HG03521 (cell line): ENCODE results near the gene UBR2.
A peak's percentile ranks its signal among the peaks of the same experiment; 100 is the strongest.

Experiments
- ATAC-seq: cut with Tn5 transposase; IDR thresholded peaks from one replicate; pipeline ENCODE4 v1.9.1; 2021; ENCODE audit warnings: mild to moderate bottlenecking, moderate library complexity; ENCODE audit not compliant: unreplicated experiment

The UBR2 gene

DNA sequence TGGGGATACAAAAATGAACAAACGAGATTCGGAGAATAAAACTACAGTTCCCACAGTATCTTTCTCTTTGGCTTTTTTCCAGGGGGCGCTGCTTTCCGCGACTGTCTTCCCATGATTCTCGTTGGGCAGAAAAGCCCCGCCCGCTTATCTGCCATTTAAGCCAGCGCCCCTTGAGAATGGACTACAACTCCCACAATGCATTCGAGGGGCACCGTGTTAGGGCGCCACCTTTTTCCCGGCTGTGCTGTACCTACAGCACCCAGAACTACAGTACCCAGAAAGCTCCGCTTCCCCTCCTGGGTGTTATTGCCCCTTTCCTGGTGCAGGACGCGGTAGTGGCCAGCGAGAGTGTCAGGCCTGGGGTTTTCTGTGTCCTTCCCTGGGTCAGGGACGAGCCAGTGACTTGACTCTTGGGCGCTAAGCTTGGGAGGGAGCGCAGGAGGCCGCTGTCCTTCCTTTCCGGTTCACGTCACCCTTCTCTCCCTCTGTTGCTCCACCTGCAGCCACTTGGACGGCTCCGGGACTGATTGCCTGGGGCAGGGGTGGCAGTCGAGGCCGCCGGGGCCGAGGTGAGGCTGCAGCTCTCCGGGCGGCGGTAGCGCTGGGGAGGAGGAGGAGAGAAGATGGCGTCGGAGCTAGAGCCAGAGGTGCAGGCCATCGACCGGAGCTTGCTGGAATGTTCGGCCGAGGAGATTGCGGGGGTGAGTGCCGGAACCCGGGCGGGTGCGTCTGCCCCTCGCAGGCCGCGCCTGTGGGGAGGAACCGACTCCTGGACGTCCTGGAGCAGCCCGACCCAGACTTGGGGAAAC lies at the start of gene UBR2:
UBR2 (plus strand) TSS at position 333 of the 809 bp plus-strand sequence; CDS start at position 624, 291 bp downstream.
- ATAC-seq, result peak; percentile 96

- no peak for ATAC-seq
Measured at GRCh38 chr6:42514745-42515144, 49.1 kb upstream of the UBR2 start.

- no peak for ATAC-seq
Measured at GRCh38 chr6:42519779-42520178, 44.0 kb upstream of the UBR2 start.

GRCh38 chr6:42520786-42521607 lies 42.8 kb upstream of the UBR2 start:
- no peak for ATAC-seq

GRCh38 chr6:42522036-42522435 lies 41.8 kb upstream of the UBR2 start:
- ATAC-seq, result no peak

DNA sequence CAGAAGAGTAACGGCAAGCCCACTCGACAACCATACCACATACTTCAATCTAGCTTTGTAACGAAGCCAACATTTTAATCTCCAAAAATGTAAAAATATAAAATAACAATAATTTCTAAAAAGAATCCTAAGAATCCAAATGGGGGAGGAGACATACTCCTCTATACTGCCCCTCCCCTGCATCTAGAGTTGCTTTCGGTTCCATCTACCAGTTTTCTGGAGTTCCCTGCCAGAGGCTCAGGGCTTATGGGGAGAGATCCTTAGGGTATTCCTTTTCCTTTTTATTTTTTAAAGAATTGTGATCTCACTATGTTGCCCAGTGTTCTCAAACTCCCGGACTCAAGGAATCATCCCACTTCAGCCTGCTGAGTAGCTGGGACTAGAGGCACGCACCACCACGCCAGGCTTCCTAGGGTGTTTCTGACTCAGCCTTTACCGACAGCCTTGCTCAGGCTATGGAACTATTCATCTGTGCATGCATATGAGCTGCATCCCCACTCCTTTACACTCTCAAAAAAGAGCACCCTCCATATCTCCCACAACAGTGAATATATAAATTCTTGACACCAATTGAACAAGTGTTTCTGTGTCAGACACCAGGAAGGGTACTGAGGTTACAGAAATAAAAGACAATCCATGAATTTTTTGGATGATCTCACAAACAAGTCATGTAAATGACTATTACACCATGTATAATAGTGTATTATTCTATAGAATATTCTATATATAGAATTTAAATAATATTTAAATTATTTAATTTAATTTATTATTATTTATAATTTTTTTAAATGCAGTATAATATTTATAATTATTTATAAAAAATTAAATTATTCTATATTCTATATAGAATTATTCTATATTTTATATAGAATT lies 40.7 kb upstream of the UBR2 start:
- ATAC-seq, result no peak

GRCh38 chr6:42525206-42525605 lies 38.6 kb upstream of the UBR2 start:
- no peak for ATAC-seq

- ATAC-seq, result no peak
Measured at GRCh38 chr6:42526616-42527015, 37.2 kb upstream of the UBR2 start.

GRCh38 chr6:42527204-42527603 lies 36.6 kb upstream of the UBR2 start:
- no peak for ATAC-seq

- no peak for ATAC-seq
Measured at GRCh38 chr6:42530296-42530695, 33.5 kb upstream of the UBR2 start.

GRCh38 chr6:42530751-42531150 lies 33.1 kb upstream of the UBR2 start:
- ATAC-seq, result no peak

DNA sequence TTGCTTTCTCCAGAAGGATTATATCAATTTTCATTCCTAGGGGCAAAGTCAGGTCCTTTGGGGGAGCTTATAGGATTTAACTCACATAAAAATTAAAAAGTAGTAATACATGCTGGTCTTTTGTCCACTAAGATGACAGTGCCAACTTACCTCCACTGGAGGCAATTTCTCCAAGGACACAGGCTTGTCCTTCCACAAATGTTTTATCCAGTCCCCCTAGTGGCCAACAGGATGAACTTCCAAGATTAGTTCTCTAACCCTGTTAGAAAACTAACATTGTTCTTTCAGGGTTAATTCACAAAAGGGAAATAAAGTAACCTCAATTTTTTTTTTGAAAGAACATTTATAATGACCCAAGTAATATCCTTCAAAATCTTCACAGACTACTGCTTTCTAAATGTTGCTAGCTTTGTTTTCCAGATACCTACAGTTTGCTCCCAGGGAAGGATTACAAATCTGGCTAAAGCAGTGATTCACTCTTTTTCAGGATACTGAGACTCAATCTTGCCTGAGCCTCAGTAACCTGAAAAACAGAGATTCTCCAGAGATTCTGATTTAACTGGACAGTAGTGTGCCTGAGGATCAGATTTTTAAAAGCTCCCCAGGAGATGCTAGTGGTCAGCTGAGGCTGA lies 31.7 kb upstream of the UBR2 start:
- no peak for ATAC-seq

GRCh38 chr6:42533794-42534193 lies 30.0 kb upstream of the UBR2 start:
- no peak for ATAC-seq

DNA sequence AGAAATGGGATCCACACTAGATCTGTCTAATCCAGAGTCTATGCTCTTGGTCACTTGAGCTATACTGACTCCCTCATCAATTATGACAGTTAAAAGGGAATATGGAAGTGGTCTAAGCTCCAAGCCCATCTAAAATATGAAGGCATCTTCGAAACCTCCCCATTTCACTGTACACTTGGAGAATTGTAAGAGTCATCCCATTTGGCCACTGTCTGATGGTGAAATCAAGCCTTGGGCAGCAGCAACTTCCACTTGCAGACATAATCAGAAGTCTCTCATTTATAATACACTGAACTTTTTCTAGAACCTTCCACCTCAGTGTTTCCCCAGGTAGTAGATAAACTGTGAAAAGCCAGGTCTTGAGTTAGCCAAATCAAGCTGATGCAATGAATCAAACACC lies 26.3 kb upstream of the UBR2 start:
- ATAC-seq, result no peak

GRCh38 chr6:42539135-42539534 lies 24.7 kb upstream of the UBR2 start:
- no peak for ATAC-seq

GRCh38 chr6:42545226-42545773 lies 18.5 kb upstream of the UBR2 start:
- ATAC-seq, result no peak

- ATAC-seq, result peak; percentile 87
Measured at GRCh38 chr6:42547407-42548329, 16.2 kb upstream of the UBR2 start.

DNA sequence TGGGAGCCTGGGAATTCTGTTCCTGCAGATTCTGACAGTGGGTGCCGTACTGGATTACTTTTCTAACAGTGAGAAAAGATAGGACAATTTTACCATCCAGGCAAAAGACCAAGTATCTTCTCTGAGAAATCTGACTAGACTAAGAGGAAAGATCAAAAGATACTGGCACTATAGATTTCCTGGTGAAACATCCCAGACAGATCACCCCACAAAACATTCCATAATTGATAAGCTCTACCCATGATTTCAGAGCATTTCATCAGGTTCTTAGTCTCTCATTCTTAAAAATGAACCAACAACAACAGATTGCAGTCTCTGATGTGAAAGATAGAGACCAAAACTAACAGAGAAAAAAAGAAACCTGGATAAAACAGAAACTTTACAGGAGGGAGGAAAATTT lies 13.6 kb upstream of the UBR2 start:
- no peak for ATAC-seq

GRCh38 chr6:42551217-42551616 lies 12.6 kb upstream of the UBR2 start:
- no peak for ATAC-seq
